GM23248 (cell line): Measurements from ENCODE around the gene MOB3B. TPM values are rescaled to one million over a fixed set of nuclear protein-coding genes. Genes with fewer than 3 reads are reported as not detected.

Source experiments
- DNase-seq: peaks from one replicate; pipeline ENCODE4 v3.0.0-alpha.2; 2015
- H2AFZ ChIP-seq: fragments of 200-600 bp; sonication (generic); 2 replicates; pipeline ENCODE4 v1.6.1; 2016; ENCODE audit warnings: antibody characterized with exemption
- H3F3A ChIP-seq: fragments of 200-600 bp; sonication (generic); 2 replicates; pipeline ENCODE4 v1.6.1; 2016; ENCODE audit warnings: mild to moderate bottlenecking, antibody characterized with exemption, mixed run types; ENCODE audit not compliant: insufficient read depth
- H3K27ac ChIP-seq: fragments of 200-600 bp; sonication (generic); 2 replicates; pipeline ENCODE4 v1.5.1; 2016; ENCODE audit warnings: mild to moderate bottlenecking
- H3K27me3 ChIP-seq: fragments of 200-600 bp; sonication (generic); replicated peaks from 2 replicates; pipeline ENCODE4 v1.6.1; 2016; ENCODE audit warnings: mild to moderate bottlenecking; ENCODE audit not compliant: insufficient read depth
- H3K36me3 ChIP-seq: fragments of 200-600 bp; sonication (generic); 2 replicates; pipeline ENCODE4 v1.6.1; 2016; ENCODE audit warnings: low read depth, mild to moderate bottlenecking
- H3K4me1 ChIP-seq: fragments of 200-600 bp; sonication (generic); 2 replicates; pipeline ENCODE4 v1.6.1; 2016; ENCODE audit warnings: mild to moderate bottlenecking; ENCODE audit not compliant: insufficient read depth
- H3K4me2 ChIP-seq: fragments of 200-600 bp; sonication (generic); one replicate; pipeline ENCODE4 v1.6.1; 2016; ENCODE audit warnings: mild to moderate bottlenecking; ENCODE audit not compliant: unreplicated experiment
- H3K4me3 ChIP-seq: fragments of 200-600 bp; sonication (generic); 2 replicates; pipeline ENCODE4 v1.5.1; 2016; ENCODE audit warnings: mild to moderate bottlenecking
- H3K79me2 ChIP-seq: fragments of 200-600 bp; sonication (generic); 2 replicates; pipeline ENCODE4 v1.6.1; 2016; ENCODE audit warnings: mild to moderate bottlenecking; ENCODE audit not compliant: insufficient read depth
- H3K9ac ChIP-seq: fragments of 200-600 bp; sonication (generic); 2 replicates; pipeline ENCODE4 v1.6.1; 2016; ENCODE audit warnings: mild to moderate bottlenecking
- H3K9me2 ChIP-seq: fragments of 200-600 bp; sonication (generic); 2 replicates; pipeline ENCODE4 v1.6.1; 2016; ENCODE audit warnings: mixed run types, mild to moderate bottlenecking, moderate library complexity; ENCODE audit not compliant: insufficient read depth
- H3K9me3 ChIP-seq: fragments of 200-600 bp; sonication (generic); one replicate; pipeline ENCODE4 v1.6.1; 2017; ENCODE audit warnings: low read depth
- H4K20me1 ChIP-seq: fragments of 200-600 bp; sonication (generic); 2 replicates; pipeline ENCODE4 v1.6.0; 2016; ENCODE audit not compliant: insufficient read depth
- EZH2 ChIP-seq: fragments of 200-600 bp; sonication (generic); IDR thresholded peaks from 2 replicates; pipeline ENCODE4 v1.6.1; 2018; ENCODE audit warnings: antibody characterized with exemption, mild to moderate bottlenecking; ENCODE audit not compliant: insufficient read depth, poor library complexity, severe bottlenecking
- EZH2phosphoT487 ChIP-seq: fragments of 200-600 bp; sonication (generic); IDR thresholded peaks from 2 replicates; pipeline ENCODE4 v1.6.1; 2018; ENCODE audit warnings: antibody characterized with exemption, moderate library complexity, mild to moderate bottlenecking, low read depth; ENCODE audit not compliant: insufficient read depth
- WGBS, 2 experiments: methylation state at CpG; one replicate each; pipeline ENCODE4 v1.1.6; 2015 to 2017; ENCODE audit warnings: low lambda C conversion rate in 2 of 2, low coverage in 1 of 2; ENCODE audit errors: missing lambda C conversion rate in 2 of 2; 5-methylcytosine and 5-hydroxymethylcytosine counted together
- in situ Hi-C: fragments of 300-500 bp; cut with MboI; formaldehyde crosslinking; loops from 2 replicates; pipeline ENCODE4 v1.15.0; 2020
- polyA plus RNA-seq: library from polyadenylated mRNA; unstranded; fragments of >200 nt; fragmentation: Nextera tagmentation; extraction: Ambion mirVana; gene quantifications from 2 replicates; pipeline ENCODE4 v1.2.1, GENCODE V29; 2016
- total RNA-seq: library from RNA; depleted of rRNA; stranded (reverse); fragments of >200 nt; shearing (Covaris generic); gene quantifications from 2 replicates; pipeline ENCODE4 v1.2.3, GENCODE V29; 2014

The MOB3B gene
- total and polyA plus RNA-seq, 2 experiments from 2014 or later = 0.06 TPM; not detected in 1

- in situ Hi-C loops = loop anchor here (25.0 kb wide), 1 partner anchor 734 kb away; no protein-coding TSS in a partner anchor
- TF ChIP-seq EZH2phosphoT487 (no peak), EZH2 (no peak)
- 27 to 32% methylated on average over 3 of the region's 3 CpGs for WGBS, 2 experiments
These were observed 201.1 kb downstream of the MOB3B start for GRCh38 chr9:27328483-27328882.

GRCh38 chr9:27311184-27311583 is 218.4 kb downstream of the MOB3B start:
- Histone ChIP-seq H3K9me2 (no peaks in the 10 kb centered on the region), H3K4me2 (no peak overlapping the region)
- in situ Hi-C loops = no loop called here

More at GRCh38 chr9:27328483-27328882, 201.1 kb downstream of the MOB3B start:
- H4K20me1 ChIP-seq = no peaks in the 10 kb centered on the region
- no peaks in the 10 kb centered on the region for H3K4me1 ChIP-seq
- no peaks in the 10 kb centered on the region; the same call in 1 of the 2 replicates for H3K9me2 ChIP-seq
- H3K4me3 ChIP-seq = no peak overlapping the region
- H2AFZ ChIP-seq = no peak overlapping the region
- H3F3A ChIP-seq = no peaks in the 10 kb centered on the region
- no peaks in the 10 kb centered on the region for H3K9me3 ChIP-seq
- H3K27me3 ChIP-seq = peaks cover 20% of the 10 kb centered on the region
- no peaks in the 10 kb centered on the region for H3K79me2 ChIP-seq
- H3K27ac ChIP-seq = no peak overlapping the region
- H3K9ac ChIP-seq = no peak overlapping the region
- no peak for DNase-seq
- H3K36me3 ChIP-seq = no peaks in the 10 kb centered on the region
- H3K4me2 ChIP-seq = no peak overlapping the region

GRCh38 chr9:27310582-27310981 is 219.0 kb downstream of the MOB3B start:
- TF ChIP-seq EZH2phosphoT487 (no peak), EZH2 (no peak)
- H3K27ac ChIP-seq = no peak overlapping the region
- 35 to 40% methylated on average over 2 of the region's 2 CpGs for WGBS, 2 experiments
- H3K36me3 ChIP-seq = no peaks in the 10 kb centered on the region
- peaks cover 6% of the 10 kb centered on the region; the same call in 1 of the 2 replicates for H3K27me3 ChIP-seq
- no peaks in the 10 kb centered on the region for H3F3A ChIP-seq
- DNase-seq = no peak
- no peaks in the 10 kb centered on the region for H3K79me2 ChIP-seq
- no peak overlapping the region for H3K9ac ChIP-seq
- H3K4me1 ChIP-seq = no peaks in the 10 kb centered on the region
- no peak overlapping the region for H3K4me2 ChIP-seq
- no peaks in the 10 kb centered on the region for H4K20me1 ChIP-seq
- H2AFZ ChIP-seq = no peak overlapping the region
- in situ Hi-C loops = no loop called here
- no peaks in the 10 kb centered on the region for H3K9me3 ChIP-seq
- no peaks in the 10 kb centered on the region for H3K9me2 ChIP-seq
- H3K4me3 ChIP-seq = no peak overlapping the region

More at GRCh38 chr9:27311184-27311583, 218.4 kb downstream of the MOB3B start:
- no peaks in the 10 kb centered on the region for H4K20me1 ChIP-seq
- DNase-seq = no peak
- H3K79me2 ChIP-seq = no peaks in the 10 kb centered on the region
- H3K4me1 ChIP-seq = no peaks in the 10 kb centered on the region
- no peaks in the 10 kb centered on the region for H3K9me3 ChIP-seq
- H3K36me3 ChIP-seq = no peaks in the 10 kb centered on the region
- no peak overlapping the region for H2AFZ ChIP-seq
- no peak overlapping the region for H3K9ac ChIP-seq
- H3K27me3 ChIP-seq = peaks cover 6% of the 10 kb centered on the region; the same call in 1 of the 2 replicates
- H3F3A ChIP-seq = no peaks in the 10 kb centered on the region
- WGBS, 2 experiments = 41 to 43% methylated on average over 2 of the region's 2 CpGs
- H3K4me3 ChIP-seq = no peak overlapping the region
- TF ChIP-seq EZH2phosphoT487 = no peak
- no peak for TF ChIP-seq EZH2
- H3K27ac ChIP-seq = no peak overlapping the region

GRCh38 chr9:27308691-27309390 is 220.8 kb downstream of the MOB3B start:
- 45 to 51% methylated on average over 4 of the region's 4 CpGs for WGBS, 2 experiments
- Histone ChIP-seq H3K4me1 (no peaks in the 10 kb centered on the region), H3K9ac (no peak overlapping the region), H4K20me1 (no peaks in the 10 kb centered on the region), H3K4me3 (no peak overlapping the region), H3K27me3 (0 out of 2 replicates have a peak, but pooled peaks cover 9% of the 10 kb centered on the region), H3K79me2 (no peaks in the 10 kb centered on the region), H3K9me3 (no peaks in the 10 kb centered on the region), H2AFZ (no peak overlapping the region), H3K36me3 (no peaks in the 10 kb centered on the region), H3F3A (no peaks in the 10 kb centered on the region), H3K27ac (no peak overlapping the region), H3K9me2 (no peaks in the 10 kb centered on the region), H3K4me2 (no peak overlapping the region)
- DNase-seq = no peak
- in situ Hi-C loops = no loop called here
- TF ChIP-seq EZH2 = no peak
- no peak for TF ChIP-seq EZH2phosphoT487
